Umbilical cord (tissue), 2 donors: ENCODE data around the gene BRD4. TPM values are rescaled to one million over a fixed set of nuclear protein-coding genes. Genes with fewer than 3 reads are reported as not detected.
"Not testable (repeated sequence)": the region's sequence is repeated elsewhere in the genome, so short reads cannot be mapped to it uniquely, and the experiment has no call there.

Experiments used
- DNase-seq: peaks from one replicate; pipeline ENCODE4 v3.0.0-alpha.2; 2015; ENCODE audit warnings: low spot score
- total RNA-seq: library from RNA; depleted of rRNA; stranded (reverse); fragments of >200 nt; gene quantifications from one replicate; pipeline ENCODE4 v1.2.3, GENCODE V29; 2014; ENCODE audit warnings: low replicate concordance; ENCODE audit not compliant: insufficient read depth

Gene BRD4
- total RNA-seq, 1 donor from 2014 or later: 8.2 TPM

GRCh38 chr19:15360015-15360414 lies 27.7 kb upstream of the BRD4 start:
- DNase-seq: not testable (repeated sequence)

GRCh38 chr19:15358918-15359317 lies 26.6 kb upstream of the BRD4 start:
- no peak for DNase-seq

GRCh38 chr19:15357906-15358305 lies 25.6 kb upstream of the BRD4 start:
- no peak for DNase-seq

GRCh38 chr19:15354566-15355296 lies 22.4 kb upstream of the BRD4 start:
- DNase-seq: no peak

GRCh38 chr19:15353908-15354307 lies 21.6 kb upstream of the BRD4 start:
- no peak for DNase-seq

- DNase-seq: not testable (repeated sequence)
These were observed 20.2 kb upstream of the BRD4 start for GRCh38 chr19:15352535-15352934.

- DNase-seq: not testable (repeated sequence)
These were observed 9.0 kb upstream of the BRD4 start for GRCh38 chr19:15341328-15341727.

GRCh38 chr19:15340086-15340485 lies 7.7 kb upstream of the BRD4 start:
- no peak for DNase-seq

- DNase-seq: no peak
These were observed 4.9 kb upstream of the BRD4 start for GRCh38 chr19:15337202-15337601.

GRCh38 chr19:15335992-15336391 lies 3.7 kb upstream of the BRD4 start:
- not testable (repeated sequence) for DNase-seq

- peak; percentile 35 for DNase-seq
These were observed 674 bp downstream of the BRD4 start for GRCh38 chr19:15331419-15332310.

GRCh38 chr19:15330801-15331418 lies 1.4 kb downstream of the BRD4 start:
- no peak for DNase-seq

GRCh38 chr19:15328312-15328711 lies 4.0 kb downstream of the BRD4 start:
- no peak for DNase-seq

- no peak for DNase-seq
These were observed 7.4 kb downstream of the BRD4 start for GRCh38 chr19:15324791-15325519.

- DNase-seq: no peak
These were observed 8.7 kb downstream of the BRD4 start for GRCh38 chr19:15323496-15324235.

GRCh38 chr19:15321739-15322138 lies 10.6 kb downstream of the BRD4 start:
- no peak for DNase-seq

- DNase-seq: no peak
These were observed 12.2 kb downstream of the BRD4 start for GRCh38 chr19:15320116-15320515.

GRCh38 chr19:15318241-15318691 lies 14.1 kb downstream of the BRD4 start:
- DNase-seq: no peak

GRCh38 chr19:15317392-15318071 lies 14.8 kb downstream of the BRD4 start:
- no peak for DNase-seq

GRCh38 chr19:15316498-15316897 lies 15.8 kb downstream of the BRD4 start:
- DNase-seq: no peak
